Upper lobe of right lung (tissue), 1 donor: ENCODE data around the gene WIZ. TPM values are rescaled to one million over a fixed set of nuclear protein-coding genes. Genes with fewer than 3 reads are reported as not detected.

Source experiments
- ATAC-seq: fragments of 200-7000 bp; cut with Tn5 transposase; one replicate; pipeline ENCODE4 v1.9.1; 2020; ENCODE audit warnings: mild to moderate bottlenecking, moderate library complexity
- DNase-seq: peaks from one replicate; pipeline ENCODE4 v3.0.0-alpha.2; 2020
- H3K27ac ChIP-seq: fragments of 200-600 bp; one replicate; pipeline ENCODE4 v1.8.0; 2022
- H3K27me3 ChIP-seq: fragments of 200-600 bp; one replicate; pipeline ENCODE4 v1.8.0; 2022; ENCODE audit warnings: mild to moderate bottlenecking
- H3K36me3 ChIP-seq: fragments of 200-600 bp; one replicate; pipeline ENCODE4 v1.8.0; 2022
- H3K4me1 ChIP-seq: fragments of 200-600 bp; one replicate; pipeline ENCODE4 v1.8.0; 2022
- H3K4me3 ChIP-seq: fragments of 200-600 bp; one replicate; pipeline ENCODE4 v1.8.0; 2022; ENCODE audit warnings: mild to moderate bottlenecking
- H3K9me3 ChIP-seq: fragments of 200-600 bp; one replicate; pipeline ENCODE4 v1.8.0; 2022
- CTCF ChIP-seq: fragments of 200-600 bp; IDR thresholded peaks from one replicate; pipeline ENCODE4 v1.8.0; 2022; ENCODE audit warnings: antibody characterized with exemption
- intact Hi-C: fragments of 100-400 bp; cut with DNase I; formaldehyde crosslinking; loops from one replicate; pipeline ENCODE4 v1.11.0; 2022
- total RNA-seq: library from RNA; stranded (reverse); fragmentation: NEBNext Ultra II Directional; extraction: Animal tissue kit (Norgen Biotek cat#: 25700); gene quantifications from one replicate; pipeline ENCODE4 v1.2.1, GENCODE V29; 2021
- donor health status: DM: no; HTN: yes; CAD: no; lungs with severe emphysema.

Gene WIZ
- total RNA-seq, 1 donor from 2014 or later = 30.9 TPM

- Histone ChIP-seq H3K27ac (no peak overlapping the region), H3K4me1 (peaks cover 27% of the 10 kb centered on the region), H3K36me3 (peaks cover 37% of the 10 kb centered on the region), H3K9me3 (no peaks in the 10 kb centered on the region), H3K4me3 (no peak overlapping the region), H3K27me3 (no peaks in the 10 kb centered on the region)
- ATAC-seq (no peak), DNase-seq (no peak)
- no peak for TF ChIP-seq CTCF
- intact Hi-C loops = no loop called here
Observed at GRCh38 chr19:15429825-15430467, 19.8 kb downstream of the WIZ start.

- intact Hi-C loops = no loop called here
- Histone ChIP-seq H3K36me3 (peaks cover 44% of the 10 kb centered on the region), H3K4me1 (peaks cover 27% of the 10 kb centered on the region), H3K27ac (no peak overlapping the region), H3K4me3 (no peak overlapping the region), H3K9me3 (no peaks in the 10 kb centered on the region), H3K27me3 (no peaks in the 10 kb centered on the region)
- DNase-seq = no peak
- TF ChIP-seq CTCF = no peak
- no peak for ATAC-seq
Observed at GRCh38 chr19:15428956-15429824, 20.6 kb downstream of the WIZ start.

GRCh38 chr19:15427991-15428471, 21.7 kb downstream of the WIZ start:
- no peak for ATAC-seq
- Histone ChIP-seq H3K27me3 (no peaks in the 10 kb centered on the region), H3K4me1 (peaks cover 19% of the 10 kb centered on the region), H3K27ac (no peak overlapping the region), H3K9me3 (no peaks in the 10 kb centered on the region), H3K4me3 (no peak overlapping the region), H3K36me3 (peaks cover 56% of the 10 kb centered on the region)
- intact Hi-C loops = no loop called here
- TF ChIP-seq CTCF = no peak
- DNase-seq = no peak

- no peak for ATAC-seq
- intact Hi-C loops = no loop called here
- peaks cover 19% of the 10 kb centered on the region for H3K4me1 ChIP-seq
Observed at GRCh38 chr19:15427350-15427700, 22.4 kb downstream of the WIZ start.

More at GRCh38 chr19:15427350-15427700, 22.4 kb downstream of the WIZ start:
- no peaks in the 10 kb centered on the region for H3K9me3 ChIP-seq
- H3K4me3 ChIP-seq = no peak overlapping the region
- DNase-seq = no peak
- H3K27me3 ChIP-seq = no peaks in the 10 kb centered on the region
- no peak for TF ChIP-seq CTCF
- H3K36me3 ChIP-seq = peaks cover 63% of the 10 kb centered on the region
- H3K27ac ChIP-seq = no peak overlapping the region
